ENCODE results near the gene NDUFAF7.

GRCh38 chr2:37263839-37264238 is 32.4 kb downstream of the NDUFAF7 start:
- no peak for TF ChIP-seq CTCF (IDR thresholded peaks at IDR 0.05)
- no peak for TF ChIP-seq POLR2A (IDR thresholded peaks at IDR 0.05)
